ENCODE measurements around the gene ELL.

Gene ELL

GRCh38 chr19:18431351-18432197 is 90.3 kb downstream of the ELL start:
- TF ChIP-seq ZFX (IDR thresholded peaks at IDR 0.05; ENCODE audit: borderline replicate concordance) (no peak), CTCF (IDR thresholded peaks at IDR 0.05) (no peak)
- H3K27ac ChIP-seq, result peak overlapping the region; percentile 93; the same call in 1 of the 2 replicates

GRCh38 chr19:18430417-18431144 is 91.3 kb downstream of the ELL start:
- no peak for TF ChIP-seq ZFX (IDR thresholded peaks at IDR 0.05; ENCODE audit: borderline replicate concordance)
- TF ChIP-seq CTCF (IDR thresholded peaks at IDR 0.05), result no peak
- H3K27ac ChIP-seq, result no peak overlapping the region

- TF ChIP-seq ZFX (IDR thresholded peaks at IDR 0.05; ENCODE audit: borderline replicate concordance) (no peak), CTCF (IDR thresholded peaks at IDR 0.05) (no peak)
- H3K27ac ChIP-seq, result no peak overlapping the region
These were observed 92.0 kb downstream of the ELL start for GRCh38 chr19:18429717-18430416.

GRCh38 chr19:18428787-18429674 is 92.8 kb downstream of the ELL start:
- no peak overlapping the region for H3K27ac ChIP-seq
- TF ChIP-seq ZFX (IDR thresholded peaks at IDR 0.05; ENCODE audit: borderline replicate concordance) (no peak), CTCF (IDR thresholded peaks at IDR 0.05) (no peak)

- TF ChIP-seq ZFX (IDR thresholded peaks at IDR 0.05; ENCODE audit: borderline replicate concordance), result no peak
- TF ChIP-seq CTCF (IDR thresholded peaks at IDR 0.05), result no peak
- H3K27ac ChIP-seq, result no peak overlapping the region
These were observed 93.6 kb downstream of the ELL start for GRCh38 chr19:18428173-18428786.

GRCh38 chr19:18427743-18428113 is 94.1 kb downstream of the ELL start:
- no peak for TF ChIP-seq CTCF (IDR thresholded peaks at IDR 0.05)
- TF ChIP-seq ZFX (IDR thresholded peaks at IDR 0.05; ENCODE audit: borderline replicate concordance), result no peak
- no peak overlapping the region for H3K27ac ChIP-seq
